Stimulated activated naive CD8-positive, alpha-beta T cell treated with anti-CD3 and anti-CD28 coated beads, Interleukin-15, amount 100 ng/mL, for 72 hours (primary cell): ENCODE measurements around the gene ATP23.

ENCODE experiments used
- ATAC-seq: fragments of 150-1000 bp; cut with Tn5 transposase; 2 replicates; pipeline ENCODE4 v1.10.0; 2021; ENCODE audit warnings: mild to moderate bottlenecking, moderate library complexity
- DNase-seq, 2 donors: peaks; one replicate each; pipeline ENCODE4 v3.0.0; 2021 to 2022
- H3K27ac Mint-ChIP-seq, 2 donors: one replicate each; pipeline ENCODE4 v1.8.0; 2022; ENCODE audit warnings: mild to moderate bottlenecking in 2 of 2, mixed read lengths in 2 of 2, moderate library complexity in 2 of 2
- H3K27me3 Mint-ChIP-seq: one replicate; pipeline ENCODE4 v1.8.0; 2022; ENCODE audit warnings: mixed read lengths
- H3K4me1 Mint-ChIP-seq: one replicate; pipeline ENCODE4 v1.8.0; 2022; ENCODE audit warnings: mild to moderate bottlenecking, mixed read lengths
- H3K4me3 Mint-ChIP-seq, 2 donors: one replicate each; pipeline ENCODE4 v1.8.0; 2022; ENCODE audit warnings: mild to moderate bottlenecking in 2 of 2, mixed read lengths in 2 of 2, moderate library complexity in 1 of 2
- H3K9me3 Mint-ChIP-seq, 2 donors: one replicate each; pipeline ENCODE4 v1.8.0; 2022; ENCODE audit warnings: mixed read lengths in 2 of 2

ATP23 gene

GRCh38 chr12:57990241-57990883, 49.0 kb downstream of the ATP23 start:
- H3K27ac Mint-ChIP-seq: no peak overlapping the region
- ATAC-seq: no peak
- DNase-seq: no peak
- H3K4me3 Mint-ChIP-seq: no peak overlapping the region
- H3K9me3 Mint-ChIP-seq: peaks cover 9 to 11% of the 10 kb centered on the region in 2 donors
- H3K4me1 Mint-ChIP-seq: no peaks in the 10 kb centered on the region
- H3K27me3 Mint-ChIP-seq: no peaks in the 10 kb centered on the region

- ATAC-seq (no peak), DNase-seq (no peak)
- peaks cover 13 to 17% of the 10 kb centered on the region in 2 donors for H3K9me3 Mint-ChIP-seq
- H3K4me1 Mint-ChIP-seq: no peaks in the 10 kb centered on the region
- H3K27ac Mint-ChIP-seq: no peak overlapping the region
- no peaks in the 10 kb centered on the region for H3K27me3 Mint-ChIP-seq
- H3K4me3 Mint-ChIP-seq: no peak overlapping the region
These were observed 50.6 kb downstream of the ATP23 start for GRCh38 chr12:57992001-57992400.

GRCh38 chr12:57993030-57993429, 51.7 kb downstream of the ATP23 start:
- Mint-ChIP-seq H3K4me1 (no peaks in the 10 kb centered on the region), H3K9me3 (peaks cover 19 to 23% of the 10 kb centered on the region in 2 donors), H3K27ac (no peak overlapping the region), H3K27me3 (no peaks in the 10 kb centered on the region), H3K4me3 (no peak overlapping the region)
- DNase-seq: no peak
- no peak for ATAC-seq

GRCh38 chr12:57993834-57994233, 52.5 kb downstream of the ATP23 start:
- peaks cover 19 to 26% of the 10 kb centered on the region in 2 donors for H3K9me3 Mint-ChIP-seq
- ATAC-seq (no peak), DNase-seq (no peak)
- H3K27me3 Mint-ChIP-seq: no peaks in the 10 kb centered on the region
- H3K4me1 Mint-ChIP-seq: no peaks in the 10 kb centered on the region
- H3K4me3 Mint-ChIP-seq: no peak overlapping the region
- H3K27ac Mint-ChIP-seq: no peak overlapping the region

GRCh38 chr12:57996520-57996919, 55.2 kb downstream of the ATP23 start:
- Mint-ChIP-seq H3K9me3 (peaks cover 29 to 30% of the 10 kb centered on the region in 2 donors), H3K4me3 (no peak overlapping the region), H3K27me3 (no peaks in the 10 kb centered on the region), H3K27ac (no peak overlapping the region), H3K4me1 (no peaks in the 10 kb centered on the region)
- ATAC-seq: no peak
- DNase-seq: no peak

- Mint-ChIP-seq H3K27ac (no peak overlapping the region), H3K4me3 (no peak overlapping the region), H3K9me3 (peaks cover 25 to 27% of the 10 kb centered on the region in 2 donors), H3K27me3 (no peaks in the 10 kb centered on the region), H3K4me1 (no peaks in the 10 kb centered on the region)
- DNase-seq: no peak
- peak; percentile 31 for ATAC-seq
These were observed 56.9 kb downstream of the ATP23 start for GRCh38 chr12:57998251-57998650.

GRCh38 chr12:58000499-58000898, 59.1 kb downstream of the ATP23 start:
- H3K27me3 Mint-ChIP-seq: peaks cover 6% of the 10 kb centered on the region
- no peak for ATAC-seq

GRCh38 chr12:58007875-58008274, 66.5 kb downstream of the ATP23 start:
- ATAC-seq: peak; percentile 66
- H3K9me3 Mint-ChIP-seq: peaks cover 0 to 5% of the 10 kb centered on the region in 2 donors
- H3K4me1 Mint-ChIP-seq: peaks cover 6% of the 10 kb centered on the region
- DNase-seq: no peak
- peaks cover 7% of the 10 kb centered on the region for H3K27me3 Mint-ChIP-seq
- no peak overlapping the region for H3K4me3 Mint-ChIP-seq
- H3K27ac Mint-ChIP-seq: no peak overlapping the region

More at GRCh38 chr12:58000499-58000898, 59.1 kb downstream of the ATP23 start:
- H3K4me1 Mint-ChIP-seq: no peaks in the 10 kb centered on the region
- no peak overlapping the region for H3K4me3 Mint-ChIP-seq
- H3K9me3 Mint-ChIP-seq: peaks cover 27 to 29% of the 10 kb centered on the region in 2 donors
- no peak for DNase-seq
- H3K27ac Mint-ChIP-seq: no peak overlapping the region

GRCh38 chr12:58008634-58009033, 67.3 kb downstream of the ATP23 start:
- H3K4me3 Mint-ChIP-seq: no peak overlapping the region
- peaks cover 7% of the 10 kb centered on the region for H3K27me3 Mint-ChIP-seq
- ATAC-seq: no peak
- no peak for DNase-seq
- peaks cover 0 to 5% of the 10 kb centered on the region in 2 donors for H3K9me3 Mint-ChIP-seq
- H3K27ac Mint-ChIP-seq: no peak overlapping the region
- H3K4me1 Mint-ChIP-seq: peaks cover 6% of the 10 kb centered on the region
